ENCODE measurements around the gene RAD51B.

The RAD51B gene

DNA sequence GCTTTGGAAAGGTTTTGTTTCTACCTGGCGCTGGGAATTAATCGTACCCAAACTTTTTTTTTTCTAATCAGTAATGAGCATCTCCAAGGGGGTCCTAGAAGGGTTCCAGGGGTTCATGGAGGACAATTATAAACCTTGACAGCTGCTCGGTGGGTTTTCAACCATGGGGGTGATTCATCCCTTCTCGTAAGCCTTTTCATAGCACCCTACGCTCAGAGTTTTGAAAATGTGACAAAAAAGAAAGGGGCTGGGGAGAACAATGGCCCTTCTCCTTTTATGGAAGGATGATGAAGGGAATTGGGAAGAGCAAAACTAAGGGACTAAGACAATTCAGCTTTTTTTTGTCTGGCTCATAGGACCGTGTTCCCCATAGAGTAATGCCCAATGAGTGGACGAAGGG lies 776.6 kb downstream of the RAD51B start:
- ChIA-PET CTCF (interaction anchor here (0.6 kb wide), 1 partner anchor 712 kb away, joined by 3 read pairs; no protein-coding TSS in a partner anchor), POLR2A (ENCODE audit: low non-redundant PET) (no interaction called here)
- TF ChIP-seq, protein P1, sequence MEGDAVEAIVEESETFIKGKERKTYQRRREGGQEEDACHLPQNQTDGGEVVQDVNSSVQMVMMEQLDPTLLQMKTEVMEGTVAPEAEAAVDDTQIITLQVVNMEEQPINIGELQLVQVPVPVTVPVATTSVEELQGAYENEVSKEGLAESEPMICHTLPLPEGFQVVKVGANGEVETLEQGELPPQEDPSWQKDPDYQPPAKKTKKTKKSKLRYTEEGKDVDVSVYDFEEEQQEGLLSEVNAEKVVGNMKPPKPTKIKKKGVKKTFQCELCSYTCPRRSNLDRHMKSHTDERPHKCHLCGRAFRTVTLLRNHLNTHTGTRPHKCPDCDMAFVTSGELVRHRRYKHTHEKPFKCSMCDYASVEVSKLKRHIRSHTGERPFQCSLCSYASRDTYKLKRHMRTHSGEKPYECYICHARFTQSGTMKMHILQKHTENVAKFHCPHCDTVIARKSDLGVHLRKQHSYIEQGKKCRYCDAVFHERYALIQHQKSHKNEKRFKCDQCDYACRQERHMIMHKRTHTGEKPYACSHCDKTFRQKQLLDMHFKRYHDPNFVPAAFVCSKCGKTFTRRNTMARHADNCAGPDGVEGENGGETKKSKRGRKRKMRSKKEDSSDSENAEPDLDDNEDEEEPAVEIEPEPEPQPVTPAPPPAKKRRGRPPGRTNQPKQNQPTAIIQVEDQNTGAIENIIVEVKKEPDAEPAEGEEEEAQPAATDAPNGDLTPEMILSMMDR (conservative IDR thresholded peaks at IDR 0.05; ENCODE audit: low read depth) = no peak
- no peak for DNase-seq (ENCODE audit: low spot score)
- no peak overlapping the region for H3K27ac ChIP-seq

DNA sequence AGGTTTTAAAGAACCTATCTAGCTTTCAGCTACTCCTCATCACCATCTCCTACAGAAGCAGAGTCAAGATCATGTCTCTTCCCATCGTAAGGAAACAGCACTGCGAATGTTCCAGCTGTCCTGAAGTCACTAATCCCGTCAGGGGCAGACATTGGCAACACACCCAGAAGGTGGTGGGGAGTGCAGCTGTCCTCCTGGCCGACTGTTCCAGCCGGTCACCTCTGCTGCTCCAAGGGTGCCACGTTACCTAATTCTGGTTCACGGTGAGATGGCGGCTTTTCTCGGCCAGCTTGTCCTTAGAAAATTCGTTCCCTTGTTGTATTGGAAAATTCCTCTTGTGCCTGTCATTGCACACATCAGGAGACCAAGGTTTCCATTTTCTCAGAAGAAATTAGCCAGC lies 777.1 kb downstream of the RAD51B start:
- H3K27ac ChIP-seq = no peak overlapping the region
- DNase-seq (ENCODE audit: low spot score) = no peak
- TF ChIP-seq, protein P1 (conservative IDR thresholded peaks at IDR 0.05; ENCODE audit: low read depth) = no peak
- POLR2A ChIA-PET (ENCODE audit: low non-redundant PET) = no interaction called here
- CTCF ChIA-PET = no interaction called here

- DNase-seq (ENCODE audit: low spot score) = no peak
- CTCF ChIA-PET = interaction anchor here (0.6 kb wide), 1 partner anchor 41 kb away, joined by 3 read pairs; no protein-coding TSS in a partner anchor
- POLR2A ChIA-PET (ENCODE audit: low non-redundant PET) = no interaction called here
- TF ChIP-seq, protein P1 (conservative IDR thresholded peaks at IDR 0.05; ENCODE audit: low read depth) = no peak
- H3K27ac ChIP-seq = no peak overlapping the region
Observed at GRCh38 chr14:68598089-68598488, 778.5 kb downstream of the RAD51B start.

DNA sequence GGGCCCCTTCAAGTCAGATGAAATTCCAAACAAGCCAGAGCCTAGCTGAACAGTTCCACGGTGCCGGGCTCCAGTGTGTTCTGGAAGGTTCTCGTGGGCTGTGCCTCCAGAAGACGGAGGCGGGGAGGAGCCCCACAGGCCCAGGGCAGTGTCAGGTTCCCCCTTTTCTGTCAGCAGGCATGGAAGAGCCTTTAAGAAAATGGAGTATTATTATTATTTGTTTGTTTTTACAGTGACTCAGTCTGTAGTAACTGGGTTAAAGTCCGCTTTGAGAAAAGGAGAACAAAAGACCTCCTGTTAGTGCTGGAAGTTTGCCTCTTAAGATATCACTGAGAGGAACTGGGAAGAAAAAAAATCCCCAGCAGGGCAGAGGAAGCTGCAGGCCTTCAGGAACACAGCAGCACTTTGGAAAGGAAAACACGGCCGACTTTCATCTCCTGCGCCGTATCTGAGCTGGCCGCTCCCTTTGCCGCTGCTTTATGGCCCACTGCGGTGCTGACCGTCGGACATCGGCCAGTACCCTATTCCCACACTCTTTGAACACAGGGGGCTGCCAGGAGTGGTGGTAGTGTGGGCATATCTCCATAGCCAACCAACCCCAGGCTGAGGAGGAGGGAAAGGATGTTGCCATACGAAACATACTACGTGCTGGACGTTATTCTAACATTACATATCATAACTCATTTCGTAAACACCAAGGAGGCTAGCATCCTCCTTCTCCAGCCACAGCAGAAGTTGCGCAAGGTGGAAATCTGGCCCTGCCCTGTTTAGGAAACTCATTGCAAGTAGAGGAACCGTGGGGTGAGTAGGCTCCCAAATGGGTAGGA lies 779.3 kb downstream of the RAD51B start:
- DNase-seq (ENCODE audit: low spot score) = peak; percentile 57
- H3K27ac ChIP-seq = peak overlapping the region; percentile 9; the same call in 1 of the 2 replicates
- ChIA-PET CTCF (interaction anchor here (0.6 kb wide), 1 partner anchor 42 kb away, joined by 3 read pairs; no protein-coding TSS in a partner anchor), POLR2A (ENCODE audit: low non-redundant PET) (no interaction called here)
- TF ChIP-seq, protein P1 (conservative IDR thresholded peaks at IDR 0.05; ENCODE audit: low read depth) = no peak

- no peak for DNase-seq (ENCODE audit: low spot score)
- TF ChIP-seq, protein P1 (conservative IDR thresholded peaks at IDR 0.05; ENCODE audit: low read depth) = no peak
- ChIA-PET POLR2A (ENCODE audit: low non-redundant PET) (no interaction called here), CTCF (interaction anchor here (0.7 kb wide), 1 partner anchor 19 kb away, joined by 3 read pairs; no protein-coding TSS in a partner anchor)
- H3K27ac ChIP-seq = no peak overlapping the region
Observed at GRCh38 chr14:68599896-68600610, 780.5 kb downstream of the RAD51B start.

GRCh38 chr14:68602507-68602906 lies 782.9 kb downstream of the RAD51B start:
- ChIA-PET CTCF (no interaction called here), POLR2A (ENCODE audit: low non-redundant PET) (no interaction called here)
- DNase-seq (ENCODE audit: low spot score) = no peak
- H3K27ac ChIP-seq = no peak overlapping the region
- TF ChIP-seq, protein P1 (conservative IDR thresholded peaks at IDR 0.05; ENCODE audit: low read depth) = no peak

Measured in RWPE1 (cell line).